Body of pancreas (tissue), 4 donors: ENCODE results near the gene NOX3.

Experiments
- CTCF ChIP-seq, 7 experiments: fragments of 450-650 bp in 4 of 7; fragments of 200-600 bp in 3 of 7; sonication (generic) in 3 of 7; IDR thresholded peaks; one replicate each; pipeline ENCODE4 v1.5.1; 2016 to 2019; ENCODE audit warnings: antibody characterized with exemption in 7 of 7
- POLR2A ChIP-seq, 3 donors: fragments of 450-650 bp; IDR thresholded peaks; one replicate each; pipeline ENCODE4 v1.6.1; 2016; ENCODE audit warnings: antibody characterized with exemption in 3 of 3, mild to moderate bottlenecking in 2 of 3

- TF ChIP-seq CTCF (IDR thresholded peaks at IDR 0.05), result no peak
- TF ChIP-seq POLR2A (IDR thresholded peaks at IDR 0.05), result no peak
These were observed 26.2 kb downstream of the NOX3 start for GRCh38 chr6:155429321-155429893.
